ENCODE results near the gene PTPRE. TPM values are rescaled to one million over a fixed set of nuclear protein-coding genes. Genes with fewer than 3 reads are reported as not detected.

The PTPRE gene
- total RNA-seq, 4 donors from 2014 or later = 10.2 to 46.8 (median 28.8) TPM

GRCh38 chr10:127918572-127918971, 11.7 kb downstream of the PTPRE start:
- no peaks in the 10 kb centered on the region for H3K36me3 ChIP-seq
- no peaks in the 10 kb centered on the region for H3K9me3 ChIP-seq
- no peak overlapping the region for H3K4me3 ChIP-seq
- peaks cover 29% of the 10 kb centered on the region for H3K4me1 ChIP-seq
- TF ChIP-seq POLR2AphosphoS5 (IDR thresholded peaks at IDR 0.05) (no peak), POLR2A (IDR thresholded peaks at IDR 0.05) (no peak), EP300 (IDR thresholded peaks at IDR 0.05) (no peak)
- no peaks in the 10 kb centered on the region for H3K27me3 ChIP-seq
- no peak overlapping the region for H3K27ac ChIP-seq
- DNase-seq (ENCODE audit: low spot score in 2 of 2) = no peak
- WGBS = 95% methylated on average over 5 of the region's 5 CpGs

- TF ChIP-seq CTCF (IDR thresholded peaks at IDR 0.05) (peak in 1 of 2 donors; percentile 15), POLR2AphosphoS5 (IDR thresholded peaks at IDR 0.05) (no peak), EP300 (IDR thresholded peaks at IDR 0.05) (no peak), POLR2A (IDR thresholded peaks at IDR 0.05) (no peak)
- H3K4me1 ChIP-seq = peaks cover 27% of the 10 kb centered on the region
These were observed 12.7 kb downstream of the PTPRE start for GRCh38 chr10:127919418-127920271.

GRCh38 chr10:127920306-127921074, 13.6 kb downstream of the PTPRE start:
- Histone ChIP-seq H3K27ac (peak overlapping the region; percentile 29), H3K27me3 (no peaks in the 10 kb centered on the region), H3K36me3 (no peaks in the 10 kb centered on the region), H3K9me3 (no peaks in the 10 kb centered on the region), H3K4me3 (no peak overlapping the region), H3K4me1 (peaks cover 27% of the 10 kb centered on the region)
- no peak for TF ChIP-seq POLR2AphosphoS5 (IDR thresholded peaks at IDR 0.05)
- no peak for TF ChIP-seq POLR2A (IDR thresholded peaks at IDR 0.05)
- no peak for TF ChIP-seq CTCF (IDR thresholded peaks at IDR 0.05)
- no peak for TF ChIP-seq EP300 (IDR thresholded peaks at IDR 0.05)
- WGBS = 71% methylated on average over 11 of the region's 11 CpGs
- DNase-seq (ENCODE audit: low spot score in 2 of 2) = no peak

More at GRCh38 chr10:127919418-127920271, 12.7 kb downstream of the PTPRE start:
- no peaks in the 10 kb centered on the region for H3K36me3 ChIP-seq
- DNase-seq (ENCODE audit: low spot score in 2 of 2) = no peak
- H3K9me3 ChIP-seq = no peaks in the 10 kb centered on the region
- no peak overlapping the region for H3K4me3 ChIP-seq
- no peaks in the 10 kb centered on the region for H3K27me3 ChIP-seq
- peak overlapping the region; percentile 29 for H3K27ac ChIP-seq
- whole genome bisulfite sequencing = 38% methylated on average over 12 of the region's 12 CpGs

GRCh38 chr10:127921075-127921752, 14.3 kb downstream of the PTPRE start:
- H3K27me3 ChIP-seq = no peaks in the 10 kb centered on the region
- no peak for DNase-seq (ENCODE audit: low spot score in 2 of 2)
- peaks cover 27% of the 10 kb centered on the region for H3K4me1 ChIP-seq
- 97% methylated on average over 10 of the region's 11 CpGs for WGBS
- H3K4me3 ChIP-seq = no peak overlapping the region
- H3K36me3 ChIP-seq = no peaks in the 10 kb centered on the region
- no peak for TF ChIP-seq POLR2A (IDR thresholded peaks at IDR 0.05)
- no peak for TF ChIP-seq EP300 (IDR thresholded peaks at IDR 0.05)
- no peak for TF ChIP-seq POLR2AphosphoS5 (IDR thresholded peaks at IDR 0.05)
- TF ChIP-seq CTCF (IDR thresholded peaks at IDR 0.05) = no peak
- no peak overlapping the region for H3K27ac ChIP-seq
- no peaks in the 10 kb centered on the region for H3K9me3 ChIP-seq

GRCh38 chr10:127921753-127922145, 14.8 kb downstream of the PTPRE start:
- WGBS = 75% methylated on average over 2 of the region's 2 CpGs
- Histone ChIP-seq H3K4me1 (peaks cover 27% of the 10 kb centered on the region), H3K36me3 (no peaks in the 10 kb centered on the region), H3K27ac (no peak overlapping the region), H3K4me3 (no peak overlapping the region), H3K27me3 (no peaks in the 10 kb centered on the region), H3K9me3 (no peaks in the 10 kb centered on the region)
- no peak for DNase-seq (ENCODE audit: low spot score in 2 of 2)
- TF ChIP-seq EP300 (IDR thresholded peaks at IDR 0.05) (no peak), POLR2A (IDR thresholded peaks at IDR 0.05) (no peak), POLR2AphosphoS5 (IDR thresholded peaks at IDR 0.05) (no peak), CTCF (IDR thresholded peaks at IDR 0.05) (no peak)
